Measurements from ENCODE around the gene KLF3.

The KLF3 gene

GRCh38 chr4:38684271-38684670 is 20.3 kb downstream of the KLF3 start:
- no peak overlapping the region for H2BK15ac ChIP-seq (ENCODE audit: low read depth, poor library complexity, severe bottlenecking)
- H3K79me1 ChIP-seq (replicated peaks; ENCODE audit: low read length, poor library complexity, severe bottlenecking), result peaks cover 20% of the 10 kb centered on the region
- peaks cover 29 to 66% of the 10 kb centered on the region in 2 experiments for H3K36me3 ChIP-seq (ENCODE audit: control insufficient read depth in 1 of 2, insufficient read depth in 2 of 2, low read depth in 1 of 2, low read length in 2 of 2)
- no peak overlapping the region for H4K91ac ChIP-seq (ENCODE audit: low read length)
- no peak overlapping the region for H3K4ac ChIP-seq (ENCODE audit: low read depth in 1 of 2, low read length in 2 of 2)
- no peak for DNase-seq
- no peak overlapping the region for H2AFZ ChIP-seq (ENCODE audit: low read depth, low read length)
- H3K4me1 ChIP-seq (ENCODE audit: control insufficient read depth, insufficient read depth, low read depth, low read length), result peaks cover 5% of the 10 kb centered on the region
- H3K9me3 ChIP-seq (ENCODE audit: control insufficient read depth, low read length), result no peaks in the 10 kb centered on the region
- no peak overlapping the region for H2BK5ac ChIP-seq (ENCODE audit: low read depth, low read length, poor library complexity, severe bottlenecking)
- H3K23ac ChIP-seq (ENCODE audit: low read length in 2 of 2), result no peak overlapping the region
- no peak overlapping the region for H3K4me2 ChIP-seq (ENCODE audit: low read length, poor library complexity, severe bottlenecking)
- H4K8ac ChIP-seq (ENCODE audit: low read length), result no peak overlapping the region
- no peak overlapping the region for H3K27ac ChIP-seq (ENCODE audit: low read length, poor library complexity, severe bottlenecking)
- H2AK5ac ChIP-seq (ENCODE audit: low read length, severe bottlenecking), result no peak overlapping the region
- H2BK120ac ChIP-seq (ENCODE audit: low read depth, low read length), result no peak overlapping the region
- no peaks in the 10 kb centered on the region for H3K27me3 ChIP-seq (ENCODE audit: control insufficient read depth in 1 of 2, insufficient read depth in 1 of 2, low read length in 2 of 2)
- H3K14ac ChIP-seq (ENCODE audit: low read length in 2 of 2), result no peak overlapping the region
- H3K18ac ChIP-seq (ENCODE audit: low read depth in 1 of 2, low read length in 2 of 2), result no peak overlapping the region
- 92% methylated on average over 2 of the region's 2 CpGs for WGBS
- H2BK12ac ChIP-seq (ENCODE audit: low read length in 2 of 2), result no peak overlapping the region
- no peak overlapping the region for H3K9ac ChIP-seq (ENCODE audit: low read length)
- H3K4me3 ChIP-seq (ENCODE audit: insufficient read depth in 1 of 2, low read depth in 1 of 2, low read length in 2 of 2), result no peak overlapping the region

- Histone ChIP-seq H3K18ac (ENCODE audit: low read depth in 1 of 2, low read length in 2 of 2) (no peak overlapping the region), H2BK12ac (ENCODE audit: low read length in 2 of 2) (no peak overlapping the region), H2BK15ac (ENCODE audit: low read depth, poor library complexity, severe bottlenecking) (no peak overlapping the region), H2BK120ac (ENCODE audit: low read depth, low read length) (no peak overlapping the region), H3K36me3 (ENCODE audit: control insufficient read depth in 1 of 2, insufficient read depth in 2 of 2, low read depth in 1 of 2, low read length in 2 of 2) (peaks cover 34 to 76% of the 10 kb centered on the region in 2 experiments), H3K4ac (ENCODE audit: low read depth in 1 of 2, low read length in 2 of 2) (peak overlapping the region in 1 of 2 experiments; percentile 9), H4K8ac (ENCODE audit: low read length) (no peak overlapping the region), H3K9me3 (ENCODE audit: control insufficient read depth, low read length) (no peaks in the 10 kb centered on the region), H2BK5ac (ENCODE audit: low read depth, low read length, poor library complexity, severe bottlenecking) (no peak overlapping the region), H2AFZ (ENCODE audit: low read depth, low read length) (no peak overlapping the region), H2AK5ac (ENCODE audit: low read length, severe bottlenecking) (no peak overlapping the region), H3K27ac (ENCODE audit: low read length, poor library complexity, severe bottlenecking) (no peak overlapping the region), H3K4me2 (ENCODE audit: low read length, poor library complexity, severe bottlenecking) (no peak overlapping the region), H3K79me1 (replicated peaks; ENCODE audit: low read length, poor library complexity, severe bottlenecking) (peaks cover 24% of the 10 kb centered on the region), H3K27me3 (ENCODE audit: control insufficient read depth in 1 of 2, insufficient read depth in 1 of 2, low read length in 2 of 2) (no peaks in the 10 kb centered on the region), H3K4me3 (ENCODE audit: insufficient read depth in 1 of 2, low read depth in 1 of 2, low read length in 2 of 2) (no peak overlapping the region), H3K23ac (ENCODE audit: low read length in 2 of 2) (no peak overlapping the region), H3K4me1 (ENCODE audit: control insufficient read depth, insufficient read depth, low read depth, low read length) (peaks cover 5% of the 10 kb centered on the region), H4K91ac (ENCODE audit: low read length) (no peak overlapping the region), H3K14ac (ENCODE audit: low read length in 2 of 2) (peak overlapping the region in 1 of 2 experiments; percentile 23), H3K9ac (ENCODE audit: low read length) (no peak overlapping the region)
- no peak for DNase-seq
- 94% methylated on average over 7 of the region's 8 CpGs for WGBS
Measured at GRCh38 chr4:38684951-38685844, 21.2 kb downstream of the KLF3 start.

GRCh38 chr4:38686682-38687081 is 22.7 kb downstream of the KLF3 start:
- Histone ChIP-seq H3K36me3 (ENCODE audit: control insufficient read depth in 1 of 2, insufficient read depth in 2 of 2, low read depth in 1 of 2, low read length in 2 of 2) (peaks cover 26 to 75% of the 10 kb centered on the region in 2 experiments), H2BK12ac (ENCODE audit: low read length in 2 of 2) (no peak overlapping the region), H3K18ac (ENCODE audit: low read depth in 1 of 2, low read length in 2 of 2) (no peak overlapping the region), H2AK5ac (ENCODE audit: low read length, severe bottlenecking) (no peak overlapping the region), H4K8ac (ENCODE audit: low read length) (no peak overlapping the region), H2BK15ac (ENCODE audit: low read depth, poor library complexity, severe bottlenecking) (no peak overlapping the region), H2BK5ac (ENCODE audit: low read depth, low read length, poor library complexity, severe bottlenecking) (no peak overlapping the region), H3K79me1 (replicated peaks; ENCODE audit: low read length, poor library complexity, severe bottlenecking) (peaks cover 24% of the 10 kb centered on the region), H3K4me1 (ENCODE audit: control insufficient read depth, insufficient read depth, low read depth, low read length) (peaks cover under 1% of the 10 kb centered on the region), H3K4me2 (ENCODE audit: low read length, poor library complexity, severe bottlenecking) (no peak overlapping the region), H2AFZ (ENCODE audit: low read depth, low read length) (no peak overlapping the region), H3K27me3 (ENCODE audit: control insufficient read depth in 1 of 2, insufficient read depth in 1 of 2, low read length in 2 of 2) (no peaks in the 10 kb centered on the region), H3K9ac (ENCODE audit: low read length) (no peak overlapping the region), H2BK120ac (ENCODE audit: low read depth, low read length) (no peak overlapping the region), H3K23ac (ENCODE audit: low read length in 2 of 2) (no peak overlapping the region), H3K4ac (ENCODE audit: low read depth in 1 of 2, low read length in 2 of 2) (no peak overlapping the region), H3K27ac (ENCODE audit: low read length, poor library complexity, severe bottlenecking) (peak overlapping the region; percentile 18), H3K14ac (ENCODE audit: low read length in 2 of 2) (no peak overlapping the region), H4K91ac (ENCODE audit: low read length) (no peak overlapping the region), H3K9me3 (ENCODE audit: control insufficient read depth, low read length) (no peaks in the 10 kb centered on the region), H3K4me3 (ENCODE audit: insufficient read depth in 1 of 2, low read depth in 1 of 2, low read length in 2 of 2) (no peak overlapping the region)
- WGBS, result 69% methylated on average over 3 of the region's 3 CpGs
- no peak for DNase-seq

- Histone ChIP-seq H2BK12ac (ENCODE audit: low read length in 2 of 2) (no peak overlapping the region), H3K18ac (ENCODE audit: low read depth in 1 of 2, low read length in 2 of 2) (no peak overlapping the region), H2AK5ac (ENCODE audit: low read length, severe bottlenecking) (no peak overlapping the region), H3K9me3 (ENCODE audit: control insufficient read depth, low read length) (no peaks in the 10 kb centered on the region), H3K14ac (ENCODE audit: low read length in 2 of 2) (no peak overlapping the region), H3K9ac (ENCODE audit: low read length) (no peak overlapping the region), H2BK5ac (ENCODE audit: low read depth, low read length, poor library complexity, severe bottlenecking) (no peak overlapping the region), H4K8ac (ENCODE audit: low read length) (no peak overlapping the region), H3K4me1 (ENCODE audit: control insufficient read depth, insufficient read depth, low read depth, low read length) (no peaks in the 10 kb centered on the region), H3K4me3 (ENCODE audit: insufficient read depth in 1 of 2, low read depth in 1 of 2, low read length in 2 of 2) (no peak overlapping the region), H2AFZ (ENCODE audit: low read depth, low read length) (no peak overlapping the region), H3K27ac (ENCODE audit: low read length, poor library complexity, severe bottlenecking) (no peak overlapping the region), H3K23ac (ENCODE audit: low read length in 2 of 2) (no peak overlapping the region), H2BK15ac (ENCODE audit: low read depth, poor library complexity, severe bottlenecking) (no peak overlapping the region), H3K4ac (ENCODE audit: low read depth in 1 of 2, low read length in 2 of 2) (no peak overlapping the region), H3K79me1 (replicated peaks; ENCODE audit: low read length, poor library complexity, severe bottlenecking) (peaks cover 28% of the 10 kb centered on the region), H3K27me3 (ENCODE audit: control insufficient read depth in 1 of 2, insufficient read depth in 1 of 2, low read length in 2 of 2) (no peaks in the 10 kb centered on the region), H2BK120ac (ENCODE audit: low read depth, low read length) (no peak overlapping the region), H3K4me2 (ENCODE audit: low read length, poor library complexity, severe bottlenecking) (no peak overlapping the region), H3K36me3 (ENCODE audit: control insufficient read depth in 1 of 2, insufficient read depth in 2 of 2, low read depth in 1 of 2, low read length in 2 of 2) (peaks cover 26 to 74% of the 10 kb centered on the region in 2 experiments), H4K91ac (ENCODE audit: low read length) (no peak overlapping the region)
- WGBS, result 95% methylated on average over 4 of the region's 4 CpGs
- DNase-seq, result no peak
Measured at GRCh38 chr4:38687571-38688011, 23.6 kb downstream of the KLF3 start.

Data from mesenchymal stem cell (in vitro differentiated cells and primary cell).